ENCODE data around the gene PLXNA1. TPM values are rescaled to one million over a fixed set of nuclear protein-coding genes. Genes with fewer than 3 reads are reported as not detected.

The PLXNA1 gene
- polyA plus RNA-seq, 1 donor from 2014 or later, result 65.6 TPM

DNA sequence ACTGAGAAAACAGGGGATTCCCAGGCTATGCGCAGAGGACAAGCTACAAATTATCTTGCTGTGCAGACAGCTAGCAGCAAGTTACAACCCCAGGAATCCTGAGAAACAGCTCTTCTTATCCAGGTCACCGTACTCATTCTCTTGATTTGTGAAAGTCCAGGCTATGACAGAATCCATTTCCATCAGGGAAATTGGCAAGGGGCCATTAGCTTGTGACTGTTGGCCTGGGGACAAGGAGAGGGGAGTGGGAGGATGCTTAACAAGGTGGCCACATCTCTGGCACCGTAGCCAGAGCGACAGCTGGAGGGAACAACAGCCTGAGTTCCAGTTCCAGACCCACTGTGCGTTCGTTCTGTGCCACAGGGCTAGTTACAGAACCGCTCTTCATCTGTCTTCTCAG lies 44.9 kb upstream of the PLXNA1 start:
- H3K27me3 ChIP-seq (ENCODE audit: insufficient read depth, low read depth, low read length), result no peaks in the 10 kb centered on the region
- no peaks in the 10 kb centered on the region for H3K36me3 ChIP-seq (ENCODE audit: insufficient read depth, low read length)
- no peaks in the 10 kb centered on the region for H3K9me2 ChIP-seq (ENCODE audit: insufficient read depth, low read length)
- H4K20me1 ChIP-seq (ENCODE audit: insufficient read depth), result no peaks in the 10 kb centered on the region
- H2AFZ ChIP-seq (ENCODE audit: low read depth, low read length), result no peak overlapping the region
- H3K4me2 ChIP-seq (ENCODE audit: low read length), result no peak overlapping the region
- no peaks in the 10 kb centered on the region for H3F3A ChIP-seq (ENCODE audit: insufficient read depth, low read length, poor library complexity, severe bottlenecking)
- no peak overlapping the region for H3K9ac ChIP-seq (ENCODE audit: low read length)
- no peaks in the 10 kb centered on the region for H3K79me2 ChIP-seq (replicated peaks; ENCODE audit: insufficient read depth, low read length)
- no peak for TF ChIP-seq EZH2 (IDR thresholded peaks at IDR 0.05; ENCODE audit: borderline replicate concordance, insufficient read depth, low read length, poor library complexity, severe bottlenecking)
- no peak for TF ChIP-seq MXI1 (conservative IDR thresholded peaks at IDR 0.05; ENCODE audit: poor library complexity, severe bottlenecking)
- no peak for TF ChIP-seq SMC3 (conservative IDR thresholded peaks at IDR 0.05; ENCODE audit: poor library complexity)
- TF ChIP-seq, protein P1, sequence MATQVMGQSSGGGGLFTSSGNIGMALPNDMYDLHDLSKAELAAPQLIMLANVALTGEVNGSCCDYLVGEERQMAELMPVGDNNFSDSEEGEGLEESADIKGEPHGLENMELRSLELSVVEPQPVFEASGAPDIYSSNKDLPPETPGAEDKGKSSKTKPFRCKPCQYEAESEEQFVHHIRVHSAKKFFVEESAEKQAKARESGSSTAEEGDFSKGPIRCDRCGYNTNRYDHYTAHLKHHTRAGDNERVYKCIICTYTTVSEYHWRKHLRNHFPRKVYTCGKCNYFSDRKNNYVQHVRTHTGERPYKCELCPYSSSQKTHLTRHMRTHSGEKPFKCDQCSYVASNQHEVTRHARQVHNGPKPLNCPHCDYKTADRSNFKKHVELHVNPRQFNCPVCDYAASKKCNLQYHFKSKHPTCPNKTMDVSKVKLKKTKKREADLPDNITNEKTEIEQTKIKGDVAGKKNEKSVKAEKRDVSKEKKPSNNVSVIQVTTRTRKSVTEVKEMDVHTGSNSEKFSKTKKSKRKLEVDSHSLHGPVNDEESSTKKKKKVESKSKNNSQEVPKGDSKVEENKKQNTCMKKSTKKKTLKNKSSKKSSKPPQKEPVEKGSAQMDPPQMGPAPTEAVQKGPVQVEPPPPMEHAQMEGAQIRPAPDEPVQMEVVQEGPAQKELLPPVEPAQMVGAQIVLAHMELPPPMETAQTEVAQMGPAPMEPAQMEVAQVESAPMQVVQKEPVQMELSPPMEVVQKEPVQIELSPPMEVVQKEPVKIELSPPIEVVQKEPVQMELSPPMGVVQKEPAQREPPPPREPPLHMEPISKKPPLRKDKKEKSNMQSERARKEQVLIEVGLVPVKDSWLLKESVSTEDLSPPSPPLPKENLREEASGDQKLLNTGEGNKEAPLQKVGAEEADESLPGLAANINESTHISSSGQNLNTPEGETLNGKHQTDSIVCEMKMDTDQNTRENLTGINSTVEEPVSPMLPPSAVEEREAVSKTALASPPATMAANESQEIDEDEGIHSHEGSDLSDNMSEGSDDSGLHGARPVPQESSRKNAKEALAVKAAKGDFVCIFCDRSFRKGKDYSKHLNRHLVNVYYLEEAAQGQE (IDR thresholded peaks at IDR 0.05; ENCODE audit: borderline replicate concordance), result no peak
- no peak for TF ChIP-seq RAD21 (conservative IDR thresholded peaks at IDR 0.05)
- TF ChIP-seq, protein P2, sequence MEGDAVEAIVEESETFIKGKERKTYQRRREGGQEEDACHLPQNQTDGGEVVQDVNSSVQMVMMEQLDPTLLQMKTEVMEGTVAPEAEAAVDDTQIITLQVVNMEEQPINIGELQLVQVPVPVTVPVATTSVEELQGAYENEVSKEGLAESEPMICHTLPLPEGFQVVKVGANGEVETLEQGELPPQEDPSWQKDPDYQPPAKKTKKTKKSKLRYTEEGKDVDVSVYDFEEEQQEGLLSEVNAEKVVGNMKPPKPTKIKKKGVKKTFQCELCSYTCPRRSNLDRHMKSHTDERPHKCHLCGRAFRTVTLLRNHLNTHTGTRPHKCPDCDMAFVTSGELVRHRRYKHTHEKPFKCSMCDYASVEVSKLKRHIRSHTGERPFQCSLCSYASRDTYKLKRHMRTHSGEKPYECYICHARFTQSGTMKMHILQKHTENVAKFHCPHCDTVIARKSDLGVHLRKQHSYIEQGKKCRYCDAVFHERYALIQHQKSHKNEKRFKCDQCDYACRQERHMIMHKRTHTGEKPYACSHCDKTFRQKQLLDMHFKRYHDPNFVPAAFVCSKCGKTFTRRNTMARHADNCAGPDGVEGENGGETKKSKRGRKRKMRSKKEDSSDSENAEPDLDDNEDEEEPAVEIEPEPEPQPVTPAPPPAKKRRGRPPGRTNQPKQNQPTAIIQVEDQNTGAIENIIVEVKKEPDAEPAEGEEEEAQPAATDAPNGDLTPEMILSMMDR (IDR thresholded peaks at IDR 0.05; ENCODE audit: poor library complexity, severe bottlenecking), result no peak
- TF ChIP-seq EP300 (conservative IDR thresholded peaks at IDR 0.05; ENCODE audit: poor library complexity, severe bottlenecking), result no peak
- TF ChIP-seq TAF1 (IDR thresholded peaks at IDR 0.05; ENCODE audit: low read depth), result no peak
- no peak for TF ChIP-seq POLR2AphosphoS5 (IDR thresholded peaks at IDR 0.05)
- H3K27ac ChIP-seq (ENCODE audit: low read length), result no peak overlapping the region
- no peak overlapping the region for H3K4me3 ChIP-seq (ENCODE audit: low read length)
- no peaks in the 10 kb centered on the region for H3K9me3 ChIP-seq (ENCODE audit: low read length)

DNA sequence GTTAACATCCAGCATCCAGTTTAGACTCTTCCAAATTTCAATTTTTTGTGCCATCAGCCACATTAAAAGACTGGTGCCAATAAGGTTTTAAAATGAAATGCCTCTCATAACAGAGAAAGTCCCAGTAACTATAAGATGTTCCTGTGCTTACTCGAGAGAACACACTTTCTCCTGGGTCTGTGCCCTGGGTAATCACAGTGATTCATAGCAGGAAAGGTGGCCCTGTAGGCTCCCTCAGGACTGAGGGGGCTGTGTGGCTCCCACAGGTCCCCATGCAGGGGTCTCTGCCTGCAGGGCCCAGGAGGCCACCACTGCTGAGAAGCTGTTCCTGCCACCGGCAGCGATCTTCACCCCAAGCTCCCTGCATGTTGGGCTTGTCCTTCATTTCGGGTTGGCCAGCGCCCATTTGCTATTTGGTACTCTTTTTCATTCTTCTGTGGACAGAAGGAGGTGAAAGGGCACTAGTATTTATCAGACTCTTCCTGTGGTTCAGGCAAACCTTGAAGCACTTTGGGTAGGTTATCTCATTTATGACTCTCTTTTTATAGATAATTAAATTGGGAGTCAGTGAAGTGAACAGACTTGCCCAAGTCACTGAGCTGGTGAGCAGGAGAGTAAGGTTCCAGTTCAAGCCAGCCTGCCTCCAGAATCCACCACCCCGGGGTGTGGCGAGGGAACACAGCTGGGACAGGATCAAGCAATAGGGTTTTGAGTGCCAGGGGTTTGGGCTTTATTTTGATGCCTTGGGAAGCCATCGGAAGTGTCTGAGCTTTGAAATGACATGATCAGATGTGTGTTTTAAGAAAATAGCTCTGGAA lies 44.2 kb upstream of the PLXNA1 start:
- no peak overlapping the region for H3K27ac ChIP-seq (ENCODE audit: low read length)
- no peak overlapping the region for H3K9ac ChIP-seq (ENCODE audit: low read length)

More for the DNA sequence above, 44.2 kb upstream of the PLXNA1 start:
- Histone ChIP-seq H3K4me3 (ENCODE audit: low read length) (no peak overlapping the region), H3K4me2 (ENCODE audit: low read length) (no peak overlapping the region), H3F3A (ENCODE audit: insufficient read depth, low read length, poor library complexity, severe bottlenecking) (no peaks in the 10 kb centered on the region), H3K9me2 (ENCODE audit: insufficient read depth, low read length) (no peaks in the 10 kb centered on the region), H2AFZ (ENCODE audit: low read depth, low read length) (no peak overlapping the region), H3K9me3 (ENCODE audit: low read length) (no peaks in the 10 kb centered on the region), H3K36me3 (ENCODE audit: insufficient read depth, low read length) (no peaks in the 10 kb centered on the region), H4K20me1 (ENCODE audit: insufficient read depth) (no peaks in the 10 kb centered on the region), H3K27me3 (ENCODE audit: insufficient read depth, low read depth, low read length) (no peaks in the 10 kb centered on the region), H3K79me2 (replicated peaks; ENCODE audit: insufficient read depth, low read length) (no peaks in the 10 kb centered on the region)
- TF ChIP-seq POLR2AphosphoS5 (IDR thresholded peaks at IDR 0.05), result no peak
- TF ChIP-seq, protein P2 (IDR thresholded peaks at IDR 0.05; ENCODE audit: poor library complexity, severe bottlenecking), result no peak
- TF ChIP-seq EP300 (conservative IDR thresholded peaks at IDR 0.05; ENCODE audit: poor library complexity, severe bottlenecking), result no peak
- TF ChIP-seq MXI1 (conservative IDR thresholded peaks at IDR 0.05; ENCODE audit: poor library complexity, severe bottlenecking), result no peak
- no peak for TF ChIP-seq RAD21 (conservative IDR thresholded peaks at IDR 0.05)
- TF ChIP-seq EZH2 (IDR thresholded peaks at IDR 0.05; ENCODE audit: borderline replicate concordance, insufficient read depth, low read length, poor library complexity, severe bottlenecking), result no peak
- TF ChIP-seq TAF1 (IDR thresholded peaks at IDR 0.05; ENCODE audit: low read depth), result no peak
- no peak for TF ChIP-seq SMC3 (conservative IDR thresholded peaks at IDR 0.05; ENCODE audit: poor library complexity)
